ENCODE measurements around the gene MSI2.

DNA sequence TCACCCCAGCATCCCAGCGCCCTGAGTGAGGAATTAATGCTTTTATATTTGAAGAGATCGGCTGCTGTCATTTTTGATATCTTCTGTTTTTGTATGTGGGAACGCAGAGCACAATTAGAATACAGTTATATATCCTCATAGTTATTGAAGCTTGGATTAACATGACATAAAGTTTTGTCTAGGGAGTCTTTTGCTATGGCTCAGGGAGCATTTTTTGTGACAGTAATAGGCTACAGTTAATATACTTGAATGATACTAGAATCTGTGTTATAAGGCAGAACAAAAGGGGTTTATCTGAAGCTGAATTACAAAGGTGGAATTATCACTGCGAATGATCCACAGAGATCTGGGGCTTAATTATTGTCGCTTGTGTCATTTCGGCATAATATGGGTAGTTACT, 239.4 kb downstream of the MSI2 start:
- TF ChIP-seq, protein P1, sequence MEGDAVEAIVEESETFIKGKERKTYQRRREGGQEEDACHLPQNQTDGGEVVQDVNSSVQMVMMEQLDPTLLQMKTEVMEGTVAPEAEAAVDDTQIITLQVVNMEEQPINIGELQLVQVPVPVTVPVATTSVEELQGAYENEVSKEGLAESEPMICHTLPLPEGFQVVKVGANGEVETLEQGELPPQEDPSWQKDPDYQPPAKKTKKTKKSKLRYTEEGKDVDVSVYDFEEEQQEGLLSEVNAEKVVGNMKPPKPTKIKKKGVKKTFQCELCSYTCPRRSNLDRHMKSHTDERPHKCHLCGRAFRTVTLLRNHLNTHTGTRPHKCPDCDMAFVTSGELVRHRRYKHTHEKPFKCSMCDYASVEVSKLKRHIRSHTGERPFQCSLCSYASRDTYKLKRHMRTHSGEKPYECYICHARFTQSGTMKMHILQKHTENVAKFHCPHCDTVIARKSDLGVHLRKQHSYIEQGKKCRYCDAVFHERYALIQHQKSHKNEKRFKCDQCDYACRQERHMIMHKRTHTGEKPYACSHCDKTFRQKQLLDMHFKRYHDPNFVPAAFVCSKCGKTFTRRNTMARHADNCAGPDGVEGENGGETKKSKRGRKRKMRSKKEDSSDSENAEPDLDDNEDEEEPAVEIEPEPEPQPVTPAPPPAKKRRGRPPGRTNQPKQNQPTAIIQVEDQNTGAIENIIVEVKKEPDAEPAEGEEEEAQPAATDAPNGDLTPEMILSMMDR (conservative IDR thresholded peaks at IDR 0.05; ENCODE audit: low read length) = no peak
- no peak for TF ChIP-seq EZH2phosphoT487 (IDR thresholded peaks at IDR 0.05; ENCODE audit: borderline replicate concordance)
